Measurements from ENCODE around the gene MRPL43. TPM values are rescaled to one million over a fixed set of nuclear protein-coding genes. Genes with fewer than 3 reads are reported as not detected.

The MRPL43 gene
- total and polyA plus RNA-seq, 2 experiments from 2014 or later, result 114 to 128 TPM

GRCh38 chr10:100963826-100964225, 23.5 kb downstream of the MRPL43 start:
- no peak for DNase-seq (ENCODE audit: low read depth in 1 of 2, low spot score in 1 of 2)
- no peak for TF ChIP-seq CTCF (IDR thresholded peaks at IDR 0.05; ENCODE audit: low read depth, low read length)
- H3K4me1 ChIP-seq (ENCODE audit: low read depth), result peaks cover 9% of the 10 kb centered on the region
- no peaks in the 10 kb centered on the region for H3K27me3 ChIP-seq
- H3K4me3 ChIP-seq, result no peak overlapping the region
- peaks cover 39% of the 10 kb centered on the region for H3K36me3 ChIP-seq
- H3K27ac ChIP-seq, result no peak overlapping the region
- H3K9me3 ChIP-seq (ENCODE audit: low read depth), result no peaks in the 10 kb centered on the region

GRCh38 chr10:100962351-100963080, 24.8 kb downstream of the MRPL43 start:
- Histone ChIP-seq H3K27ac (no peak overlapping the region), H3K27me3 (no peaks in the 10 kb centered on the region), H3K36me3 (peaks cover 48% of the 10 kb centered on the region), H3K4me1 (ENCODE audit: low read depth) (peaks cover 9% of the 10 kb centered on the region), H3K9me3 (ENCODE audit: low read depth) (no peaks in the 10 kb centered on the region), H3K4me3 (no peak overlapping the region)
- no peak for DNase-seq (ENCODE audit: low read depth in 1 of 2, low spot score in 1 of 2)
- no peak for TF ChIP-seq CTCF (IDR thresholded peaks at IDR 0.05; ENCODE audit: low read depth, low read length)

- H3K36me3 ChIP-seq, result peaks cover 57% of the 10 kb centered on the region
- no peaks in the 10 kb centered on the region for H3K27me3 ChIP-seq
- H3K4me3 ChIP-seq, result no peak overlapping the region
- H3K9me3 ChIP-seq (ENCODE audit: low read depth), result no peaks in the 10 kb centered on the region
- no peak for TF ChIP-seq CTCF (IDR thresholded peaks at IDR 0.05; ENCODE audit: low read depth, low read length)
- H3K27ac ChIP-seq, result no peak overlapping the region
- no peaks in the 10 kb centered on the region for H3K4me1 ChIP-seq (ENCODE audit: low read depth)
- DNase-seq (ENCODE audit: low read depth in 1 of 2, low spot score in 1 of 2), result no peak
Observed at GRCh38 chr10:100960251-100960650, 27.0 kb downstream of the MRPL43 start.

- no peaks in the 10 kb centered on the region for H3K4me1 ChIP-seq (ENCODE audit: low read depth)
- H3K36me3 ChIP-seq, result peaks cover 66% of the 10 kb centered on the region
- no peaks in the 10 kb centered on the region for H3K9me3 ChIP-seq (ENCODE audit: low read depth)
- H3K27ac ChIP-seq, result no peak overlapping the region
- TF ChIP-seq CTCF (IDR thresholded peaks at IDR 0.05; ENCODE audit: low read depth, low read length), result no peak
- no peaks in the 10 kb centered on the region for H3K27me3 ChIP-seq
- H3K4me3 ChIP-seq, result no peak overlapping the region
- DNase-seq (ENCODE audit: low read depth in 1 of 2, low spot score in 1 of 2), result no peak
Observed at GRCh38 chr10:100948916-100949315, 38.4 kb downstream of the MRPL43 start.

GRCh38 chr10:100945754-100946153, 41.5 kb downstream of the MRPL43 start:
- peaks cover 90% of the 10 kb centered on the region for H3K36me3 ChIP-seq
- H3K27me3 ChIP-seq, result no peaks in the 10 kb centered on the region
- H3K27ac ChIP-seq, result no peak overlapping the region
- no peak overlapping the region for H3K4me3 ChIP-seq
- no peaks in the 10 kb centered on the region for H3K9me3 ChIP-seq (ENCODE audit: low read depth)
- H3K4me1 ChIP-seq (ENCODE audit: low read depth), result no peaks in the 10 kb centered on the region
- no peak for DNase-seq (ENCODE audit: low read depth in 1 of 2, low spot score in 1 of 2)
- no peak for TF ChIP-seq CTCF (IDR thresholded peaks at IDR 0.05; ENCODE audit: low read depth, low read length)

Measured in cardiac muscle cell (in vitro differentiated cells and primary cell).